ENCODE results near the gene LGALSL.
A peak's percentile ranks its signal among the peaks of the same experiment; 100 is the strongest.

Gene LGALSL

GRCh38 chr2:64447317-64448040 is 6.5 kb upstream of the LGALSL start:
- Mint-ChIP-seq H3K36me3 (ENCODE audit: low read depth) (no peaks in the 10 kb centered on the region), H3K9me3 (no peaks in the 10 kb centered on the region), H3K4me1 (no peaks in the 10 kb centered on the region), H3K4me3 (no peak overlapping the region), H3K27me3 (ENCODE audit: low read depth) (peaks cover 4% of the 10 kb centered on the region), H3K27ac (no peak overlapping the region)
- TF ChIP-seq, protein P1, sequence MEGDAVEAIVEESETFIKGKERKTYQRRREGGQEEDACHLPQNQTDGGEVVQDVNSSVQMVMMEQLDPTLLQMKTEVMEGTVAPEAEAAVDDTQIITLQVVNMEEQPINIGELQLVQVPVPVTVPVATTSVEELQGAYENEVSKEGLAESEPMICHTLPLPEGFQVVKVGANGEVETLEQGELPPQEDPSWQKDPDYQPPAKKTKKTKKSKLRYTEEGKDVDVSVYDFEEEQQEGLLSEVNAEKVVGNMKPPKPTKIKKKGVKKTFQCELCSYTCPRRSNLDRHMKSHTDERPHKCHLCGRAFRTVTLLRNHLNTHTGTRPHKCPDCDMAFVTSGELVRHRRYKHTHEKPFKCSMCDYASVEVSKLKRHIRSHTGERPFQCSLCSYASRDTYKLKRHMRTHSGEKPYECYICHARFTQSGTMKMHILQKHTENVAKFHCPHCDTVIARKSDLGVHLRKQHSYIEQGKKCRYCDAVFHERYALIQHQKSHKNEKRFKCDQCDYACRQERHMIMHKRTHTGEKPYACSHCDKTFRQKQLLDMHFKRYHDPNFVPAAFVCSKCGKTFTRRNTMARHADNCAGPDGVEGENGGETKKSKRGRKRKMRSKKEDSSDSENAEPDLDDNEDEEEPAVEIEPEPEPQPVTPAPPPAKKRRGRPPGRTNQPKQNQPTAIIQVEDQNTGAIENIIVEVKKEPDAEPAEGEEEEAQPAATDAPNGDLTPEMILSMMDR (IDR thresholded peaks at IDR 0.05; ENCODE audit: unreplicated experiment in 3 of 3): no peak

GRCh38 chr2:64448041-64448426 is 5.9 kb upstream of the LGALSL start:
- no peak overlapping the region for H3K4me3 Mint-ChIP-seq
- no peaks in the 10 kb centered on the region for H3K36me3 Mint-ChIP-seq (ENCODE audit: low read depth)
- H3K27me3 Mint-ChIP-seq (ENCODE audit: low read depth): peaks cover 4% of the 10 kb centered on the region
- no peak overlapping the region for H3K27ac Mint-ChIP-seq
- TF ChIP-seq, protein P1 (IDR thresholded peaks at IDR 0.05; ENCODE audit: unreplicated experiment in 3 of 3): no peak
- H3K4me1 Mint-ChIP-seq: no peaks in the 10 kb centered on the region
- H3K9me3 Mint-ChIP-seq: no peaks in the 10 kb centered on the region

GRCh38 chr2:64451051-64451450 is 2.9 kb upstream of the LGALSL start:
- H3K27ac Mint-ChIP-seq: no peak overlapping the region
- H3K4me3 Mint-ChIP-seq: no peak overlapping the region
- H3K4me1 Mint-ChIP-seq: peaks cover 15% of the 10 kb centered on the region
- TF ChIP-seq, protein P1 (IDR thresholded peaks at IDR 0.05; ENCODE audit: unreplicated experiment in 3 of 3): no peak
- peaks cover 6% of the 10 kb centered on the region for H3K36me3 Mint-ChIP-seq (ENCODE audit: low read depth)
- H3K27me3 Mint-ChIP-seq (ENCODE audit: low read depth): peaks cover 4% of the 10 kb centered on the region
- no peaks in the 10 kb centered on the region for H3K9me3 Mint-ChIP-seq

DNA sequence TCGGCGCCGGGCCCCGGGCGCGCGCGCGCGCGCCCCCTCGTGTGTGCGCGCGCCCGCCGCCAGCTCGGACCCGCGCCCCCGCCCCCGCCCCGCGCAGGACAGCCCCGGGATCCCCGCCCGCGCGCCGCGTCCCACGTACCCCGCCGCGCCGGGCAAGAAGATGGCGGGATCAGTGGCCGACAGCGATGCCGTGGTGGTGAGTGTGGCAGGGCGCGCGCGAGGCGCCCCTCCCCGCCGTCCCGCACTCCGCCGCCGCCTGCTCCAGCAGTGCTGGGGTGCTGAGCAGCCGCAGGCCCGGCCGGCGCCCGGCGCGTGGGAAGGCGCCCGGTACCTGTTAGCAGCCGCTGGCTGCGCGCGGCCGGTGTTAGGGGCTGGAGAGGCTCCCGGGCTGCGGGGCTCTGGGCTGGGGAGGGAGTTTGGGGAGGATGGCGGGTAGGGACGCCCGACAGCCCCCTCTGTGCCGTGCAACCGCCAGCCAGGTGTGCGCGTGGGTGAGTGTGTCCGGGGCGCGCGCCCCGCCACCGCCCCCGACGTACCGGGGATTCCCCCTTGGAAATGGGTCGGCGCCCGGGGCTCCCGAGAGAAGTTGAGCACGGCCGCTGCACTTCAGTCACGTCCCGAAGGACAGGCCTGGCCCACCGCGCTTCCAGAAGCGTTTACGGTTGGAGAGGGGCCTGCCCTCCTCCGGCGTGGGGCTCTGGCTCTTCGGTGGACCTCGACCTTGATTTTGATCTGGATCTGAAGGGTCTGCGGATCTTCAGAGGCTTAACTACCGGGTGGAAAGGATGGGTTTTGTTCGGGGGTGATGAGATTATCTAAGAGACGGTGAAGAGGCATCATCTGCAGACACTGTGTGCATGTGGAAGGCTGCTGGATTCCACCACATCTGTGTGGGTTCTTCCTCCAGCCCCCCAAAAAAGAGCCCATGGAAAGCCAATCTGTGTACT is 697 bp downstream of the LGALSL start:
- peak overlapping the region; percentile 94 to 98 (median 95) for H3K27ac Mint-ChIP-seq
- TF ChIP-seq, protein P1 (IDR thresholded peaks at IDR 0.05; ENCODE audit: unreplicated experiment in 3 of 3): no peak
- peaks cover 4% of the 10 kb centered on the region for H3K27me3 Mint-ChIP-seq (ENCODE audit: low read depth)
- H3K36me3 Mint-ChIP-seq (ENCODE audit: low read depth): peaks cover 23% of the 10 kb centered on the region
- peak overlapping the region; percentile 88 to 99 (median 95) for H3K4me3 Mint-ChIP-seq
- H3K9me3 Mint-ChIP-seq: no peaks in the 10 kb centered on the region
- peaks cover 15% of the 10 kb centered on the region for H3K4me1 Mint-ChIP-seq

GRCh38 chr2:64455545-64455944 is 1.6 kb downstream of the LGALSL start:
- H3K4me1 Mint-ChIP-seq: peaks cover 15% of the 10 kb centered on the region
- no peaks in the 10 kb centered on the region for H3K9me3 Mint-ChIP-seq
- peaks cover 4% of the 10 kb centered on the region for H3K27me3 Mint-ChIP-seq (ENCODE audit: low read depth)
- TF ChIP-seq, protein P1 (IDR thresholded peaks at IDR 0.05; ENCODE audit: unreplicated experiment in 3 of 3): no peak
- peak overlapping the region; percentile 88 to 99 (median 95) for H3K4me3 Mint-ChIP-seq
- H3K27ac Mint-ChIP-seq: peak overlapping the region; percentile 94 to 98 (median 95)
- H3K36me3 Mint-ChIP-seq (ENCODE audit: low read depth): peaks cover 23% of the 10 kb centered on the region

Measured in nephron (organoid).